Liver (tissue), 3 donors: Measurements from ENCODE around the gene CDC42SE1.

Experiments
- EGR1 ChIP-seq, 2 donors: IDR thresholded peaks; 2 replicates each; pipeline ENCODE4 v1.6.1; 2016 to 2018; ENCODE audit warnings: antibody characterized with exemption in 2 of 2, low read depth in 2 of 2
- GABPA ChIP-seq, 2 donors: IDR thresholded peaks in 1 of 2; conservative IDR thresholded peaks in 1 of 2; 2 replicates each; pipeline ENCODE4 v1.6.1; 2016; ENCODE audit warnings: antibody characterized with exemption in 2 of 2, mild to moderate bottlenecking in 1 of 2, moderate library complexity in 1 of 2
- JUND ChIP-seq, 2 donors: IDR thresholded peaks; 2 replicates each; pipeline ENCODE4 v1.6.1; 2016; ENCODE audit warnings: antibody characterized with exemption in 2 of 2
- RAD21 ChIP-seq, 2 donors: IDR thresholded peaks; 2 replicates each; pipeline ENCODE4 v1.6.1; 2016; ENCODE audit warnings: antibody characterized with exemption in 2 of 2, mild to moderate bottlenecking in 2 of 2
- SP1 ChIP-seq: IDR thresholded peaks from 2 replicates; pipeline ENCODE4 v1.6.1; 2018; ENCODE audit warnings: antibody characterized with exemption, mild to moderate bottlenecking
- TAF1 ChIP-seq: conservative IDR thresholded peaks from 2 replicates; pipeline ENCODE4 v1.6.1; 2016; ENCODE audit warnings: antibody characterized with exemption, mild to moderate bottlenecking
- TF ChIP-seq, protein P1 (sequence below): fragments of 150-350 bp; IDR thresholded peaks from 2 replicates; pipeline ENCODE4 v1.5.1; 2017; ENCODE audit warnings: improper control_type of control experiment, low read depth, low read length; ENCODE audit not compliant: missing input control
- TF ChIP-seq, protein P2 (sequence below): IDR thresholded peaks from 2 replicates; pipeline ENCODE4 v1.6.1; 2016; ENCODE audit warnings: antibody characterized with exemption
- TF ChIP-seq, protein P3 (sequence below): IDR thresholded peaks from 2 replicates; pipeline ENCODE4 v1.6.1; 2016; ENCODE audit warnings: antibody characterized with exemption, mild to moderate bottlenecking
- donor health status: healthy.
- donor health status: healthy.

DNA sequence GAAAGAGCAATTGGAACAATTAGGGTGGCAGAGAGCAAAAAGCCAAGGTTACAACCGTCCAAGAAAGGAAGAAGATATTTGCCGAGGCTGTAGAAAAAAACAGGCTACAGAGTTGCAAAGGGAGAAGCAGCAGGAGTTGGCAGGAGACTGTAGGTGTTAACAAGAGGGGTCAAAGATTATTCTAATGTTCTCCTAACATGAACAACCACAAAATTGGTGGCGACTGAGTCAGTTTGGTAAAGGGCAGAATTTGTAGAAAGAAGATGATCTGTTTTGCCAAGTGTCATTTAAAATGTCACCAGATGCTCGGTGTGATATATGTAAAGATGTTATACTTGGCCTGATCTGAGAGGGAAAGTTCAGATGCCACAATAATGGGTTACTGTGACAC is 51.6 kb downstream of the CDC42SE1 start:
- TF ChIP-seq, protein P1, sequence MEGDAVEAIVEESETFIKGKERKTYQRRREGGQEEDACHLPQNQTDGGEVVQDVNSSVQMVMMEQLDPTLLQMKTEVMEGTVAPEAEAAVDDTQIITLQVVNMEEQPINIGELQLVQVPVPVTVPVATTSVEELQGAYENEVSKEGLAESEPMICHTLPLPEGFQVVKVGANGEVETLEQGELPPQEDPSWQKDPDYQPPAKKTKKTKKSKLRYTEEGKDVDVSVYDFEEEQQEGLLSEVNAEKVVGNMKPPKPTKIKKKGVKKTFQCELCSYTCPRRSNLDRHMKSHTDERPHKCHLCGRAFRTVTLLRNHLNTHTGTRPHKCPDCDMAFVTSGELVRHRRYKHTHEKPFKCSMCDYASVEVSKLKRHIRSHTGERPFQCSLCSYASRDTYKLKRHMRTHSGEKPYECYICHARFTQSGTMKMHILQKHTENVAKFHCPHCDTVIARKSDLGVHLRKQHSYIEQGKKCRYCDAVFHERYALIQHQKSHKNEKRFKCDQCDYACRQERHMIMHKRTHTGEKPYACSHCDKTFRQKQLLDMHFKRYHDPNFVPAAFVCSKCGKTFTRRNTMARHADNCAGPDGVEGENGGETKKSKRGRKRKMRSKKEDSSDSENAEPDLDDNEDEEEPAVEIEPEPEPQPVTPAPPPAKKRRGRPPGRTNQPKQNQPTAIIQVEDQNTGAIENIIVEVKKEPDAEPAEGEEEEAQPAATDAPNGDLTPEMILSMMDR: no peak
- TF ChIP-seq, protein P2, sequence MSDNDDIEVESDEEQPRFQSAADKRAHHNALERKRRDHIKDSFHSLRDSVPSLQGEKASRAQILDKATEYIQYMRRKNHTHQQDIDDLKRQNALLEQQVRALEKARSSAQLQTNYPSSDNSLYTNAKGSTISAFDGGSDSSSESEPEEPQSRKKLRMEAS: no peak
- no peak for TF ChIP-seq RAD21 (IDR thresholded peaks at IDR 0.05)
- TF ChIP-seq JUND (IDR thresholded peaks at IDR 0.05): no peak
- TF ChIP-seq GABPA (IDR thresholded peaks at IDR 0.05 in 1 of 2, conservative IDR thresholded peaks at IDR 0.05 in 1 of 2): no peak
- TF ChIP-seq EGR1 (IDR thresholded peaks at IDR 0.05; ENCODE audit: low read depth in 2 of 2): no peak
- no peak for TF ChIP-seq TAF1
- TF ChIP-seq SP1: no peak
- TF ChIP-seq, protein P3, sequence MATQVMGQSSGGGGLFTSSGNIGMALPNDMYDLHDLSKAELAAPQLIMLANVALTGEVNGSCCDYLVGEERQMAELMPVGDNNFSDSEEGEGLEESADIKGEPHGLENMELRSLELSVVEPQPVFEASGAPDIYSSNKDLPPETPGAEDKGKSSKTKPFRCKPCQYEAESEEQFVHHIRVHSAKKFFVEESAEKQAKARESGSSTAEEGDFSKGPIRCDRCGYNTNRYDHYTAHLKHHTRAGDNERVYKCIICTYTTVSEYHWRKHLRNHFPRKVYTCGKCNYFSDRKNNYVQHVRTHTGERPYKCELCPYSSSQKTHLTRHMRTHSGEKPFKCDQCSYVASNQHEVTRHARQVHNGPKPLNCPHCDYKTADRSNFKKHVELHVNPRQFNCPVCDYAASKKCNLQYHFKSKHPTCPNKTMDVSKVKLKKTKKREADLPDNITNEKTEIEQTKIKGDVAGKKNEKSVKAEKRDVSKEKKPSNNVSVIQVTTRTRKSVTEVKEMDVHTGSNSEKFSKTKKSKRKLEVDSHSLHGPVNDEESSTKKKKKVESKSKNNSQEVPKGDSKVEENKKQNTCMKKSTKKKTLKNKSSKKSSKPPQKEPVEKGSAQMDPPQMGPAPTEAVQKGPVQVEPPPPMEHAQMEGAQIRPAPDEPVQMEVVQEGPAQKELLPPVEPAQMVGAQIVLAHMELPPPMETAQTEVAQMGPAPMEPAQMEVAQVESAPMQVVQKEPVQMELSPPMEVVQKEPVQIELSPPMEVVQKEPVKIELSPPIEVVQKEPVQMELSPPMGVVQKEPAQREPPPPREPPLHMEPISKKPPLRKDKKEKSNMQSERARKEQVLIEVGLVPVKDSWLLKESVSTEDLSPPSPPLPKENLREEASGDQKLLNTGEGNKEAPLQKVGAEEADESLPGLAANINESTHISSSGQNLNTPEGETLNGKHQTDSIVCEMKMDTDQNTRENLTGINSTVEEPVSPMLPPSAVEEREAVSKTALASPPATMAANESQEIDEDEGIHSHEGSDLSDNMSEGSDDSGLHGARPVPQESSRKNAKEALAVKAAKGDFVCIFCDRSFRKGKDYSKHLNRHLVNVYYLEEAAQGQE: no peak
